ENCODE measurements around the gene PIK3C2G. TPM values are rescaled to one million over a fixed set of nuclear protein-coding genes. Genes with fewer than 3 reads are reported as not detected.

PIK3C2G gene
- total RNA-seq, 1 donor from 2014 or later, result not detected

GRCh38 chr12:18363321-18363720 is 102.0 kb downstream of the PIK3C2G start:
- Histone ChIP-seq H3K36me3 (no peaks in the 10 kb centered on the region), H3K9ac (no peak overlapping the region), H3K4me3 (no peak overlapping the region), H3K27ac (no peak overlapping the region), H4K20me1 (ENCODE audit: low read depth) (no peaks in the 10 kb centered on the region), H2AFZ (replicated peaks) (peak overlapping the region; percentile 47), H3K79me2 (ENCODE audit: low read depth) (no peaks in the 10 kb centered on the region), H3K9me3 (ENCODE audit: low read depth) (no peaks in the 10 kb centered on the region), H3F3A (ENCODE audit: low read depth) (no peaks in the 10 kb centered on the region), H3K27me3 (no peaks in the 10 kb centered on the region), H3K4me1 (peaks cover 9% of the 10 kb centered on the region), H3K4me2 (peak overlapping the region; percentile 12)
- H3K27ac Mint-ChIP-seq, result no peak overlapping the region
- DNase-seq (ENCODE audit: low spot score), result peak; percentile 33
- H3K27me3 Mint-ChIP-seq (ENCODE audit: insufficient read depth, low read depth), result no peaks in the 10 kb centered on the region
- no peaks in the 10 kb centered on the region for H3K9me3 Mint-ChIP-seq
- no peak overlapping the region for H3K4me3 Mint-ChIP-seq
- TF ChIP-seq EZH2 (IDR thresholded peaks at IDR 0.05), result no peak
- H3K36me3 Mint-ChIP-seq, result no peaks in the 10 kb centered on the region
- H3K4me1 Mint-ChIP-seq, result peaks cover 4% of the 10 kb centered on the region

DNA sequence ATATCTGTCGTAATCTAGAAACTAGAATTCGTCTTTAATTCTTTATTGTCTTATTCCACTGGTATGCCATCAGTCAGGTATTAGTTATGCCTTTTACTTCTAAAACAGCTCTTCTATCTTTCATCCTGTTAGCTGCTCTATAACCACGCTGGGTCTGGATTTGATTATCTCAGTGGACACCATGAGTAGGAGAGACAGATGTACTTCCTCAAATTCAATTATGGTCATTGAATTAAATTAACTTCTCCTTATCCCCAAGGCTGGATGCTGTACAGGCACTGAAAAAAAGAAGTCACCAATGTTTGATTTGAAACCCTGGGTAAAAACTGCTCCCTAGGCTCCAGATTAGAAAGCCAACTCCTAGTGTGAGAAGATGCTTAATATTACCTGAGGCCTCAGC is 107.3 kb downstream of the PIK3C2G start:
- H3K27me3 Mint-ChIP-seq (ENCODE audit: insufficient read depth, low read depth), result no peaks in the 10 kb centered on the region
- TF ChIP-seq CTCF (IDR thresholded peaks at IDR 0.05) (no peak), EZH2 (IDR thresholded peaks at IDR 0.05) (no peak), EZH2phosphoT487 (IDR thresholded peaks at IDR 0.05) (no peak)
- Histone ChIP-seq H3K4me3 (no peak overlapping the region), H3F3A (ENCODE audit: low read depth) (no peaks in the 10 kb centered on the region), H3K36me3 (no peaks in the 10 kb centered on the region), H3K27ac (no peak overlapping the region), H3K27me3 (no peaks in the 10 kb centered on the region), H4K20me1 (ENCODE audit: low read depth) (no peaks in the 10 kb centered on the region), H2AFZ (replicated peaks) (no peak overlapping the region), H3K9ac (no peak overlapping the region), H3K79me2 (ENCODE audit: low read depth) (no peaks in the 10 kb centered on the region), H3K4me2 (no peak overlapping the region), H3K4me1 (peaks cover 4% of the 10 kb centered on the region), H3K9me3 (ENCODE audit: low read depth) (no peaks in the 10 kb centered on the region)
- H3K4me3 Mint-ChIP-seq, result no peak overlapping the region
- DNase-seq (ENCODE audit: low spot score), result no peak
- H3K4me1 Mint-ChIP-seq, result peaks cover under 1% of the 10 kb centered on the region
- H3K27ac Mint-ChIP-seq, result no peak overlapping the region
- no peaks in the 10 kb centered on the region for H3K36me3 Mint-ChIP-seq
- H3K9me3 Mint-ChIP-seq, result no peaks in the 10 kb centered on the region

DNA sequence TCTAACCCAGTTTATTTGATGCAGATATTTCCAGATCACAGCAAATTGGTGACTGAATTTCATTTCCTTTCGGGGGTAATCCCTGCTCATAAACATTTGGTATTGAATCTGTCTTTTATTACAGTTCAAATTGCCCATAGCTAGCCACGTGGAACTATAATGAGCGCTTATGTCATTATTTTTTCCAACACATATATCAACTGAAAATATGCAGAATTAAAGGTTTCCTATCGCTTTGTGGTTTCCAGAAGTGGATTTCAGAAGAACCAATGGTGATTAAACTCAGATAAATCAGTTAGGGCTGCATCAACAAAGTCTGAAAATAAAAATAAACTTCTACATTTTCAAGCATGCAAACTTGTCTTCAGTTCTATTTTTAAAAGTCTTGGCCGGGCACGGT is 111.9 kb downstream of the PIK3C2G start:
- Mint-ChIP-seq H3K27me3 (ENCODE audit: insufficient read depth, low read depth) (no peaks in the 10 kb centered on the region), H3K9me3 (peaks cover 16% of the 10 kb centered on the region), H3K4me3 (no peak overlapping the region), H3K4me1 (no peaks in the 10 kb centered on the region), H3K27ac (no peak overlapping the region), H3K36me3 (peaks cover 2% of the 10 kb centered on the region)
- Histone ChIP-seq H3F3A (ENCODE audit: low read depth) (no peaks in the 10 kb centered on the region), H2AFZ (replicated peaks) (no peak overlapping the region), H3K4me3 (no peak overlapping the region), H3K9ac (no peak overlapping the region), H3K9me3 (ENCODE audit: low read depth) (no peaks in the 10 kb centered on the region), H3K4me1 (no peaks in the 10 kb centered on the region), H3K27ac (no peak overlapping the region), H3K4me2 (no peak overlapping the region), H3K27me3 (no peaks in the 10 kb centered on the region), H3K79me2 (ENCODE audit: low read depth) (no peaks in the 10 kb centered on the region), H3K36me3 (no peaks in the 10 kb centered on the region), H4K20me1 (ENCODE audit: low read depth) (no peaks in the 10 kb centered on the region)
- no peak for TF ChIP-seq CTCF (IDR thresholded peaks at IDR 0.05)
- DNase-seq (ENCODE audit: low spot score), result no peak

GRCh38 chr12:18375131-18375530 is 113.8 kb downstream of the PIK3C2G start:
- no peak overlapping the region for H3K4me3 Mint-ChIP-seq

More at GRCh38 chr12:18375131-18375530, 113.8 kb downstream of the PIK3C2G start:
- Histone ChIP-seq H3K27me3 (no peaks in the 10 kb centered on the region), H3K4me2 (no peak overlapping the region), H4K20me1 (ENCODE audit: low read depth) (no peaks in the 10 kb centered on the region), H3K4me3 (no peak overlapping the region), H2AFZ (replicated peaks) (no peak overlapping the region), H3K27ac (no peak overlapping the region), H3K9me3 (ENCODE audit: low read depth) (no peaks in the 10 kb centered on the region), H3K4me1 (no peaks in the 10 kb centered on the region), H3K36me3 (no peaks in the 10 kb centered on the region), H3K79me2 (ENCODE audit: low read depth) (no peaks in the 10 kb centered on the region), H3K9ac (no peak overlapping the region), H3F3A (ENCODE audit: low read depth) (no peaks in the 10 kb centered on the region)
- Mint-ChIP-seq H3K27ac (no peak overlapping the region), H3K9me3 (peaks cover 16% of the 10 kb centered on the region), H3K27me3 (ENCODE audit: insufficient read depth, low read depth) (no peaks in the 10 kb centered on the region), H3K4me1 (no peaks in the 10 kb centered on the region), H3K36me3 (peaks cover 2% of the 10 kb centered on the region)
- TF ChIP-seq CTCF (IDR thresholded peaks at IDR 0.05), result no peak
- no peak for TF ChIP-seq EZH2 (IDR thresholded peaks at IDR 0.05)
- no peak for TF ChIP-seq EZH2phosphoT487 (IDR thresholded peaks at IDR 0.05)
- no peak for DNase-seq (ENCODE audit: low spot score)
